Progenitor cell of endocrine pancreas (in vitro differentiated cells): ENCODE data around the gene ADTRP. TPM values are rescaled to one million over a fixed set of nuclear protein-coding genes. Genes with fewer than 3 reads are reported as not detected.
"Not testable (repeated sequence)": the region's sequence is repeated elsewhere in the genome, so short reads cannot be mapped to it uniquely, and the experiment has no call there.

Source experiments
- DNase-seq: peaks from one replicate; pipeline ENCODE4 v3.0.0; 2021; ENCODE audit warnings: low spot score; ENCODE audit not compliant: unreplicated experiment
- H3K27ac Mint-ChIP-seq: 2 replicates; pipeline ENCODE4 v1.8.0; 2021; ENCODE audit warnings: mild to moderate bottlenecking, moderate library complexity, mixed read lengths
- H3K27me3 Mint-ChIP-seq: 2 replicates; pipeline ENCODE4 v1.8.0; 2021; ENCODE audit warnings: mixed read lengths
- H3K36me3 Mint-ChIP-seq: 2 replicates; pipeline ENCODE4 v1.8.0; 2022; ENCODE audit warnings: mixed read lengths; ENCODE audit not compliant: insufficient read depth
- H3K4me1 Mint-ChIP-seq: 2 replicates; pipeline ENCODE4 v1.8.0; 2021; ENCODE audit warnings: low read depth, mixed read lengths
- H3K4me3 Mint-ChIP-seq: 2 replicates; pipeline ENCODE4 v1.8.0; 2021; ENCODE audit warnings: low read depth, mild to moderate bottlenecking, moderate library complexity, mixed read lengths
- H3K9me3 Mint-ChIP-seq: 2 replicates; pipeline ENCODE4 v1.8.0; 2021; ENCODE audit warnings: low read depth, mixed read lengths
- total RNA-seq: library from RNA; stranded (reverse); gene quantifications from 2 replicates; pipeline ENCODE4 v1.2.1, GENCODE V29; 2021
- TF ChIP-seq, protein P1 (sequence below): fragments of 200-600 bp; sonication (generic); IDR thresholded peaks from one replicate; pipeline ENCODE4 v1.5.0; 2021; ENCODE audit warnings: antibody characterized with exemption, mild to moderate bottlenecking; ENCODE audit not compliant: unreplicated experiment

Gene ADTRP
- total RNA-seq, 1 donor from 2014 or later = not detected

DNA sequence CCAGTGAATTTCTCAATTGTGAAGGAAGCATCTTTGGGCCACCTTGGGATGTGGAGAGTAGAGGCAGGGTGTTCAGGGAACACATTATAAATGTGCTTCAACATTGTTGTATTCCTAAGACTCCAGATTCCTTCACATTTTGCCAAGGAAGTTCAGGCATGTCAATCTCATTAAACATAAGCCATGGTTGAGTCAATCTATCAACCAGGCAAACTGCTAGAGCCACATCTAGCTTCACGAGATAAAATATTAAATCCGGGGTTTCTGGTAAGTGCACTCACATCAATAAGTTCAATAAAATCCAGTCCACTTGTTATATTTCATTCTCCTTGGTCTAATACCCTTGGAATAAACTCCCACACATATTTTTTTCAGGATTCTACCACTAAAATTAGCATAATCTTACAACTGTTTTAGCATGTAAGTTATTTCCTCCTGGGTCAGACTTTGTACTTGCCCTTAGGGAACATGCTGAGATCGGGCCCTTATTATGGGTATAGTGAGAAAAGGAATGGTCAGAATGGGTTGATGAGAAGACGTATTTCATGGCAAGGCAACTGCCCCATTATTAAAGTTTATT, 93.6 kb downstream of the ADTRP start:
- no peak overlapping the region for H3K4me3 Mint-ChIP-seq
- peaks cover 13% of the 10 kb centered on the region for H3K4me1 Mint-ChIP-seq
- H3K27me3 Mint-ChIP-seq = no peaks in the 10 kb centered on the region
- no peak for DNase-seq
- peaks cover 1% of the 10 kb centered on the region for H3K36me3 Mint-ChIP-seq
- H3K9me3 Mint-ChIP-seq = peaks cover 12% of the 10 kb centered on the region
- H3K27ac Mint-ChIP-seq = no peak overlapping the region
- TF ChIP-seq, protein P1, sequence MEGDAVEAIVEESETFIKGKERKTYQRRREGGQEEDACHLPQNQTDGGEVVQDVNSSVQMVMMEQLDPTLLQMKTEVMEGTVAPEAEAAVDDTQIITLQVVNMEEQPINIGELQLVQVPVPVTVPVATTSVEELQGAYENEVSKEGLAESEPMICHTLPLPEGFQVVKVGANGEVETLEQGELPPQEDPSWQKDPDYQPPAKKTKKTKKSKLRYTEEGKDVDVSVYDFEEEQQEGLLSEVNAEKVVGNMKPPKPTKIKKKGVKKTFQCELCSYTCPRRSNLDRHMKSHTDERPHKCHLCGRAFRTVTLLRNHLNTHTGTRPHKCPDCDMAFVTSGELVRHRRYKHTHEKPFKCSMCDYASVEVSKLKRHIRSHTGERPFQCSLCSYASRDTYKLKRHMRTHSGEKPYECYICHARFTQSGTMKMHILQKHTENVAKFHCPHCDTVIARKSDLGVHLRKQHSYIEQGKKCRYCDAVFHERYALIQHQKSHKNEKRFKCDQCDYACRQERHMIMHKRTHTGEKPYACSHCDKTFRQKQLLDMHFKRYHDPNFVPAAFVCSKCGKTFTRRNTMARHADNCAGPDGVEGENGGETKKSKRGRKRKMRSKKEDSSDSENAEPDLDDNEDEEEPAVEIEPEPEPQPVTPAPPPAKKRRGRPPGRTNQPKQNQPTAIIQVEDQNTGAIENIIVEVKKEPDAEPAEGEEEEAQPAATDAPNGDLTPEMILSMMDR = no peak

DNA sequence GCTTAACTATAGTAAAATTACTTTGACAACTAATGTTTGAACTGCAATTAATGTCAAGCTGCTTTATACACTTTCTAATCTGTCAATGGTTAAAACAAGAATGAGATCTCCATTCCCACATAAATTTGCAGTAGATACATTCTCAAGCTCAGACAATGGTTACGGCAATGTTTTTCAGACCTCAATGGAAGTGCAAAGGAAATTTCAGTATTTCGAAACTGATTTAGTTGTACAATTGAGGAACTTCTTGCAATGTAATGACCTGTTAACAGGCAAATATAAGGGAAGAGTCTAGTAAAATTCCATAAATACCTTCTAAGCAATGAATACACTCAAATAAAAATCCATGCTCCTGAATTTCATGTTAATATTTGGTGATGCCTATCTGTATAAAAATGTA, 94.7 kb downstream of the ADTRP start:
- Mint-ChIP-seq H3K4me3 (no peak overlapping the region), H3K36me3 (peaks cover 1% of the 10 kb centered on the region), H3K9me3 (peaks cover 18% of the 10 kb centered on the region), H3K27ac (no peak overlapping the region), H3K4me1 (peaks cover 13% of the 10 kb centered on the region), H3K27me3 (no peaks in the 10 kb centered on the region)
- TF ChIP-seq, protein P1 = no peak
- no peak for DNase-seq

DNA sequence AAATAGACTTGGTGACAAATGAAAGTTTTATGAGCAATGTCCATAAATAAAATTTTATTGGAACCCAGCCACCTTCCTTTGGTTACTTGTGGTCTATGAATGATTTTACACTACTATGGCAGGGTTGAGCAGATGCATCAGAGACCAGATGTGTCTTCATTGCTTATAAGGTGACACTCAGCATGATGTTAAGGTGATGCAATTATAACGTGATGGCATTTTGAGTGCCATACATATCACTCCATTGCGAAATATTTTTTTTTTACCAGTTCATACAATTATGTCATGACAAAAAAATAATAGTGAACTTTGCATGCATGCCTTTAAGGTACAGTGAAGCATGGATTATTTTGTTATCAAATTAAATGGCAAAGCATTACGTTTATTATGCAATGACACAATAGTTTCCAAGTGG, 96.0 kb downstream of the ADTRP start:
- no peak overlapping the region for H3K4me3 Mint-ChIP-seq
- peaks cover 18% of the 10 kb centered on the region for H3K9me3 Mint-ChIP-seq
- H3K27ac Mint-ChIP-seq = no peak overlapping the region
- H3K36me3 Mint-ChIP-seq = peaks cover 1% of the 10 kb centered on the region
- H3K4me1 Mint-ChIP-seq = peaks cover 6% of the 10 kb centered on the region
- no peaks in the 10 kb centered on the region for H3K27me3 Mint-ChIP-seq
- DNase-seq = no peak
- TF ChIP-seq, protein P1 = no peak

DNA sequence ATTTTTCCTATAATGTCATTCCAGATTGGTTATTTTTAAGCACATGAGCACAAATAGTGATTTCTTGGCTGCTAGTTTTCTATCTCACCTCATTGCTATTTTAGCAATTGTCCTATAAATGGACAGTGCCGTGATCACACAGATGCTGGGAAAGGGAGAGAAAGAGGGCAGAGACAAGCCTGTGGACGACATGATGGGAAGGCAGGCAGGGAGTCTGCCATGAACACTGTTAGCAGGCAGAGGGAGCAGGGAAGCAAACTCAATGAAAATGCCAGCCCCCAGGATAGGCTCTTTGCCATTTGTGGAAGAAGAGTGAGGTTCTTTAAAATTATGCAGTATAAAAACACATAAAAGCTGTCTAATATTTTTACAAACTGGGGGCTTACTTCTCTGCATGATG, 96.8 kb downstream of the ADTRP start:
- no peak overlapping the region for H3K27ac Mint-ChIP-seq
- TF ChIP-seq, protein P1 = no peak

DNA sequence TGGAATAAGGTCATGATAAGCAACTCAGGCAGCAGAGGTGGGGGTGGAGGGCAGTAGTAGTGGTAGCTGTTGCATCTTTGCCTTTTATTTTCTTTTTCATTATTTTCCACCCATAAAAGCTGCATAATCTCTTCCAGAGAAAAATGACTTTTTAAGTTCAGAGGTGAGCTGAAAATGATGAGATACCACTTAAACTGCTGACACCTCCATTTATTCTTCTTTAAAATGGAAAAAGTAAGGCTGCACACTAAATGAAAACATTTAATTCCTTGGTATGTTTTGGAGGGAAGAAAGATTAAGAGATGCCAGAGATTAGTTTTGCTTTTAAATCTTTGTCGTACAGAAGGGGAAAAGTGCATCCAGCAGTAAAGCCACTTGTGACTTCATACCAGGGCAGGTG, 97.2 kb downstream of the ADTRP start:
- Mint-ChIP-seq H3K27ac (no peak overlapping the region), H3K4me1 (no peaks in the 10 kb centered on the region), H3K27me3 (no peaks in the 10 kb centered on the region), H3K4me3 (no peak overlapping the region), H3K36me3 (peaks cover 1% of the 10 kb centered on the region), H3K9me3 (peaks cover 18% of the 10 kb centered on the region)
- TF ChIP-seq, protein P1 = no peak
- no peak for DNase-seq

More for the DNA sequence above, 96.8 kb downstream of the ADTRP start:
- H3K9me3 Mint-ChIP-seq = peaks cover 18% of the 10 kb centered on the region
- no peaks in the 10 kb centered on the region for H3K4me1 Mint-ChIP-seq
- peaks cover 1% of the 10 kb centered on the region for H3K36me3 Mint-ChIP-seq
- DNase-seq = no peak
- no peak overlapping the region for H3K4me3 Mint-ChIP-seq
- H3K27me3 Mint-ChIP-seq = no peaks in the 10 kb centered on the region

DNA sequence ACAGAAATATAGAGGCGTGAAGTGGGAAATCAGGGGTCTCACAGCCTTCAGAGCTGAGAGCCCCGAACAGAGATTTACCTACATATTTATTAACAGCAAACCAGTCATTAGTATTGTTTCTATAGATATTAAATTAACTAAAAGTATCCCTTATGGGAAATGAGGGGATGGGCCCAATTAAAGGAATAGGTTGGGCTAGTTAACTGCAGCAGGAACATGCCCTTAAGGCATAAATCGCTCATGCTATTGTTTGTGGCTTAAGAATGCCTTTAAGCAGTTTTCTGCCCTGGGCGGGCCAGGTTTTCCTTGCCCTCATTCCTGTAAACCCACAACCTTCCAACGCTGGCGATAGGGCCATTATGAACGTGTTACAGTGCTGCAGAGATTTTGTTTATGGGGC, 98.1 kb downstream of the ADTRP start:
- not testable (repeated sequence) for H3K27me3 Mint-ChIP-seq, H3K4me3 Mint-ChIP-seq, H3K4me1 Mint-ChIP-seq, H3K36me3 Mint-ChIP-seq, DNase-seq, H3K27ac Mint-ChIP-seq
- H3K9me3 Mint-ChIP-seq = peaks cover 18% of the 10 kb centered on the region
